HG02642 (cell line): ENCODE measurements around the gene ERP44.
"Not testable (repeated sequence)": the region's sequence is repeated elsewhere in the genome, so short reads cannot be mapped to it uniquely, and the experiment has no call there.

Source experiments
- ATAC-seq: cut with Tn5 transposase; IDR thresholded peaks from one replicate; pipeline ENCODE4 v1.9.1; 2021; ENCODE audit warnings: mild to moderate bottlenecking; ENCODE audit not compliant: unreplicated experiment, poor library complexity

Gene ERP44

DNA sequence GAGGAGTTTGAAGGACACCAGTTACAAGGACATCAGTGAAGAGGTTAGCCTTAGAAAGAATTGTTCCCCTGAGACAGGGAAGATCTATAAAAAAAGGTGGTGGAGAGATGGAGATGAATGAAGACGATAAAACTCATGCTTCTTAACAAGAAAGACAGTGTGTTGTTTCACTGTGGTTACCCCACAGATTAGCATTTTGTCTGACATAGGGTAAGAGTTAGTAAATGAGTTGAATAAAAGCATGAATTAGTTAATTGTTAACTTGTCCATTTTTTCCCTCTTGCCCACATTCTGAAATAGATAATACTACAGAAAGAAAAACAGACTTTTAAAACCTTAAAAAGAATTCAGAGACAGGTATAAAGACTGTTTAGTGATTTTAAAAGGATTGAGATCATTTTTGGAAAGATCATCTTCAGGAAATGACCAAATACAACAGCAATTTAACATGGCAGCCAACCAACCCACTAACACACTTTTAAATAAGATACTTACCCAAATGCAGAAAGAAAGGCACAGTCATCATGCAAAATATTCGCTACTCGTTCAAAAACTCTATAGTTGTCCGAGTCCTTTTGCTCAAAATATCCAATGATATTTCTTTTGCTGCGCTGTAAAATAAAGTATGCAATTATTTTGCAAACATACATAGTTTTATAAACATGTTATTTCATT lies 78.5 kb downstream of the ERP44 start:
- no peak for ATAC-seq

DNA sequence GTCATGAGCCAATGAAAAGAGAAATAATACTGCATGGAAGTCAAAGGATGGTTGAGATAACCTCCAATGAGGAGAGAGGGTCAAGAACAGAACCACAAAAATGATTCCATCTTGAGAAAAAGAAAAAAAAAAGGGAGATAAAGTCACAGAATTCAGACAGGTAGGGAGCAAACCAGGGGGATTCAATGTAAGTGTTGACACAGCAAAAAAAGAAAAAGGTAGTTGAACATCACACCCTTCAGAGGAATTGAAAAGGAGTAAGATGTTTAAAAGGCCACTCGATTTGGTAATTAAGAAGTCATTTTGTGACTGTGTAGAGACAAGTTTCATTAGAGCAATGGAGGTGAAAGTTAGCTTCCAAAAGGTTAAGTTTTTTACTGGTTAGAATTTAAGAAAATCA lies 79.3 kb downstream of the ERP44 start:
- ATAC-seq, result no peak

GRCh38 chr9:100014846-100015245 lies 84.0 kb downstream of the ERP44 start:
- no peak for ATAC-seq

- ATAC-seq, result no peak
These were observed 85.2 kb downstream of the ERP44 start for GRCh38 chr9:100013573-100013972.

DNA sequence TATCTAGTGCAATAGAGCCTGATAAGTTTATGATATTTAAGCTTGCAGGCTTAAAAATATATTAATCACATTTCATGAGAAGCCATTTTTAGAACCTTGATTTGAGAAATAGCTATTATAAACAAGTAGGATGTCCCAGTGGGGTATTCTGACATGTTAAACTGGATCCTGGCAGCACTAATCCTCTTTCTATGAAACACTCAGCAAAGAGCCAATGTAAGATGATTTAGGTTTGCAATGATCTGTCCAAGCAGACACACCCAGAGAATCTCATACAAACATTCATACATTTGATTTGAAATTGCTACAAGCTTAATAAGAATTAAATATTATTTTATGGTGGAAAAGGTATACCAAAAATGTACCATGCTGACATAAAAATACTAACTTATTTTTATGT lies 86.5 kb downstream of the ERP44 start:
- ATAC-seq, result no peak

DNA sequence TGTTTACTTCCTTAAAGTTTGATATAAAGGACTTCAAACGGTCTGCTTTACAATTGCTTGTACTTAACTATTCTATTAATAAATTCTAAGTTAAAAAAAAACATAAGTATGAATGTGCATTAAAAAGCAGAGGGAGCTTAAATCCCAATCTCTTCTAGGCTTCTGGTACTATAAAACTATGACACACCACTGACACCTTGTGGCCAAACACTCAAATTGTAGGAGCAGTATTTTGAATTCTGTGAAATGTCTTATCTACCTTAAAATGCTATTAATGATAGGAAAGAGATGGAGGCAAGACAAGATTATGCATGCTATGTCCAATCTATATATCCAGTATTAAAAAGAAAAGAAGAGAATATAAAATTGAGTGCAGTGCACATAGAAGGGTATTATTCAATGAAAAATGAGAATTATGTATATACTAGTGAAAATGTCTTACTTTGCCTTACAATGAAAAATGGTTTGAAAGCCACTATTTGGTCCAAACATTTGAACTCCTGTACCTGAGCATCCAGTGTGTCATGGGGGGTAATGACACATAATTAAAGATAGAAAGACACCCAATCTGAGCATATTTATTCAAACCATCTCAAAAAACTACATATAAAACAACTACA lies 87.6 kb downstream of the ERP44 start:
- ATAC-seq, result no peak

DNA sequence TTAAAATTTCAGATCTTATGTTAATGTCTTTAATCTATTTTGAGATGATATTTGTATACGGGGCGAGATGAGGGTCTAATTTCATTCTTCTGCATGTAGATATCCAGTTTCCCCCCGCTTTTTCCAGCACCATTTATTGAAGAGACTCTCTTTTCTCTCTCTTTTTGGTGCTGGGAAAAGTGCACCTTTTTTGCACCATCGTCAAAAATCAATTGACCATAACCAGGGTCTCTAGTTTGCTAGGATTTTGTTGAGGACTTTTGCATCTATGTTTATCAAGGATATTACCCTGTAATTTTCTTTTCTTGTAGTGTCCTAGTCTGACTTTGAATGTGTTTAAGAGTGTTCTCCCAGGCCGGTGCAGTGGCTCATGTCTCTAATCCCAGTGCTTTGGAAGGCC lies 99.0 kb downstream of the ERP44 start:
- ATAC-seq, result no peak

DNA sequence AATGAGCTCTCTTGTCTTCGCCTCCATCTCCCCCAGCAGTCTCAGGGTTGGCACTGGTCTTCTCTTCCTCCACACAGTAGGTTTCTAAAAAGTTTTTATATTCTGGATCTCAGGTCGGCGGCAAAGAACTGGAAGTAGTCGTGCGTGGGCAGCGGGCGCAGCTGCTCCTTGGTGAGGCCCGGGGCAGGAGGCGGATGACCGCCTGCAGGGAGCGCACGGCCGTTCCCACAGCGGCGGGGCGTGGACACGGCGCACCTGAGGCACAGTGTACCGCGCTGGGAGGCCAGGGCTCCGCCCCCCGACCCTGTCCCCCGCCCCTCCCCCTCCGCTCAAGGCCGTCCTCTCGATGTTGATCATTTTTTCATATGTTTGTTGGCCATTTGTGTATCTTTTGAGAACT lies 99.9 kb downstream of the ERP44 start:
- no peak for ATAC-seq

- ATAC-seq, result no peak
These were observed 100.5 kb downstream of the ERP44 start for GRCh38 chr9:99998266-99998665.

DNA sequence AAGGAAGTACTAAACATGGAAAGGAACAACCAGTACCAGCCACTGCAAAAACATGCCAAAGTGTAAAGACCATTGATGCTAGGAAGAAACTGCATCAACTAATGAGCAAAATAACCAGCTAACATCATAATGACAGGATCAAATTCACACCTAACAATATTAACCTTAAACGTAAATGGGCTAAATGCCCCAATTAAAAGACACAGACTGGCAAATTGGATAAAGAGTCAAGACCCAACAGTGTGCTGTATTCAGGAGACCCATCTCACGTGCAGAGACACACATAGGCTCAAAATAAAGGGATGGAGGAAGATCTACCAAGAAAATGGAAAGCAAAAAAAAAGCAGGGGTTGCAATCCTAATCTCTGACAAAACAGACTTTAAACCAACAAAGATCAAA lies 108.3 kb downstream of the ERP44 start:
- not testable (repeated sequence) for ATAC-seq

- no peak for ATAC-seq
These were observed 112.2 kb downstream of the ERP44 start for GRCh38 chr9:99986642-99987041.

DNA sequence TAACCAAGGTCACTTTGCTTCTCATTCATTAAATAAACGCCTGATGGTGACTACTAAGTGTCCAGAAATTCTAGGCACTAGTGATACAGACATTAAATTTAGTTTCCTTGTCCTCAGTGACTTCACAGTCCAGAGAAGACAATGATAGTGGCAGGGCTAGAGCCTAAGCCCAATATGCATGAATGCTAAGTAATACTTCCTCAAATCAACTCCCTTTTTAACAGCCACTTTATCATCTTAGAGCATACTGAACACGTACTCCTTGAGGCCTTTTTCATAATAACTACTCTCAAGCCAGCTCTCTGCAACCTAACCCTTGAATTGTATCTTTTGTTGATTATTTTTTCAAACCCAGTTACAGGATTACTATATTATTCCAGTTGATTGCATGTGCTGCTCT lies 118.2 kb downstream of the ERP44 start:
- ATAC-seq, result no peak

DNA sequence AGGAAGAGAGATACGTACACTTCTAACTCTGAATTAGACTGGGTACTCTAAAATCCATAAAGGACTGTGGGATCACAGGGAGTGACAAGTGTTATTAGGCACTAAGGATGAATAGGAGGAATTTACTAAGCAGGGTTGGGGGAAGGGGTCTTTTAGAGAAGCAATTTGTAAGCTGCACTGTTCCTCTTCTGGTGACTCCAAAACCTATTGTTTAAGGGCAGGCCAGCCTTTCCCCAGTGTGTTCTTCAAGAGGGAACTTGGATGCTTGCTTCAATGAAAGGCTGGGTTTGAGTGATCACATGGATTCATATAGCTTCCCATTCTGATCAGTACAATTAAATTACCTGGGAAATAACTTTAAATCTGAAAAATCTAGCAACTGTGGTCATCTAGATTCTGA lies 120.6 kb downstream of the ERP44 start:
- ATAC-seq, result no peak

DNA sequence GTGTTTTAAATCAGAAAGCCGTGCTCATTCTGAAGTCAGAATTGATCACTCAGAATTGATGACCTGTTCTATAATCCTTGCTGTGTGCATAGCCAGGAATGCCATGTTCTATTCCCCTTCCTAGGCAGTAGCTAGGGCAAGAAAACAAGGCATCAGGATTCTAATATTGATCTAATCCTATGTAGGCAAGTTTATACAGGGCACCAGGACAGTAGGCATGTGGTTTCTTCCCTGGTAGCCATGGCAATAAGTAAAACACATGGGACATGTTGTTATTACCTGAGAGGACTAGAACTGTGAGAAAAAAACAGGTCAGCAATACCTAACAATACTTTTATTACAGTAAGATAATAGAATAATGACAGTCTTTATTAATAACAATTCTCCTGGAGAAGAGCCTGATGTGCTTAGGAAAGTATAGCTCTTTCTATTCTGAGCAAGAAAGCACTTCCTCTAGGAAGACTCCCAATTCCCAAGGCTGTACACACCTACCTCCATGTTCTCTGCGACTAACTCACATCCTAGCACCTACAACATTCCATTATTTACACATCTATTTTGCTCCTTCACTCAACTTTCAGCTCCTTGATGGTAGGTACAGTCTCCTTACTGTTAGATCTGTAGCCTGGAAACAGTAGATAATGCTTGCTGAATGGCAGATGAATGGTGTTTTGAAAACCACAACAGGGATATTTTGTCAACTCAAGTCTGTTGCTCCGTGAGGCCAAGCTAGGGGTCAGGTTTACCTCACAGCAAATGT lies 121.6 kb downstream of the ERP44 start:
- no peak for ATAC-seq

DNA sequence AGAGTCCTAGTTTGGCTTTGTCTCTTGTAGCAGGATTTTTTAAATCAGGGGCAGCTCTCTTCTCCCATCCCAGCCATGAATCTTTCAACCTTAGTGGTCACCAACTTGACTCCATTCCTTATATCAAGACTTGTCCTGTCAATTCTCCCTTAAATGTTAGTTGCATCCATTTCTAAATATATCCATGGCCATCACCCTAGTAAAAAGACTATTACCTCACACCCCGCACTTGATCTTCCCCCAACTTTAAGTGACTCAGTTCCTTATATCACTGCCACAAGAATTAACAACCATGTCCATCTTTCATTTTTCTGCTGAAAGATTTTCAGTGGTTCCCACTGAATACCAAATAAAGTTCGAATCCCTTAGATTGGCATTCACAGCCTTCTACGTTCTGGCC lies 125.3 kb downstream of the ERP44 start:
- ATAC-seq, result no peak

GRCh38 chr9:99971410-99971809 lies 127.4 kb downstream of the ERP44 start:
- ATAC-seq, result no peak

GRCh38 chr9:99970481-99970880 lies 128.3 kb downstream of the ERP44 start:
- no peak for ATAC-seq

DNA sequence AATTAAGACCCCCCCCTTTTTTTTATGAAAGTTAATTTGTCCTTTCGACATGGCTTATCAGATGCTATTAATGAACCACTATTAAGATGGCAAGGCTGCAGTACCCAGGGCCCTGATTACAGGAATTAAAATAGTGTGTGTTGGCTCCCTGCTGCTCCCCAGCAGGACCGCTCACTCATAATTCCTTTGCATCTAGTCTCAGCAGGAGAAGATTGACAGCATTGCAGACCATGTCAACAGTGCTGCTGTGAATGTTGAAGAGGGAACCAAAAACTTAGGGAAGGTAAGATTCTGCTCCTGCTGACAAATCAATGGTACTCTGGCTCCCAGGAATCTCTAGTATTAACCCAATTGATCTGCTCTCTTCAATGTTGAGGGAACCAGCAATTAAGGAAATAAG lies 131.3 kb downstream of the ERP44 start:
- ATAC-seq, result no peak

DNA sequence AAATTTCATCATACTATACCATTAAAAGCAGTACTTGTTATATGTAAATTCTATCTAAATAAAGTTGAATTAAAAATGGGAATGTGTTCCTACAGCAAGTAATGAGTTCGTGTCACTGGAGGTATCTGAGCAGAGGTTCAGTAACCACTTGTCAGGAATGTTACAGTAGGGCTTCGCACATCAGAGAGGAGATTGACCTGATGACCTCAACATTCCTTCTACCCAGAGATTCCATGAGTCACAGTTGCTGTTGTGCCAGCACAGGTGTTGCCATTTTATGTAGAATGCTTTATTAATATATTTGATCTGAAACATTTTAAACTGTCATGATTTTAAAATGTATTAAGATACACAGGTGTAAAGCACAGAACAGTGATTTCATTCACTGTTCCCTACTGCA lies 132.1 kb downstream of the ERP44 start:
- no peak for ATAC-seq

DNA sequence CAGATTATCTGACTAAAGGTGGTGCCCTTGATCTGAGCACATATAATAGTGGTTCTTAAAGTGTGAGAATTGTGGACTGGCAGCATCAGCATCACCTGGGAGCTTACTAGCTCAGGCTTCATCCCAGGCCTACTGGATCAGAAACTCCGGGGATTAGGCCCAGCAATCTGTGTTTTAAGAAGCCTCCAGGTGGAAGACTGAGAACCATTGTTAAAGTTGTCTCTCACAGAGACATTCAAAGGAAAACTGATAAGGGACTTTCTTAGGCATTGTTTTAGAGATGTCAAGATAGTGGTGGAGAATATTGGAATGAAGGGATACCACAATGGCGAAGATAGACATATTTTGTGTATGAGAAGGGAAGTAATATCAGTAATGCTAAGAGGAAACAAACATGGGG lies 132.8 kb downstream of the ERP44 start:
- ATAC-seq, result no peak

GRCh38 chr9:99964336-99964735 lies 134.5 kb downstream of the ERP44 start:
- ATAC-seq, result no peak
